GM18873 (cell line): Measurements from ENCODE around the gene XRCC4.

Source experiments
- ATAC-seq: cut with Tn5 transposase; IDR thresholded peaks from one replicate; pipeline ENCODE4 v1.9.1; 2021; ENCODE audit warnings: mild to moderate bottlenecking, moderate library complexity, moderate number of reproducible peaks; ENCODE audit not compliant: unreplicated experiment, low FRiP score

The XRCC4 gene

GRCh38 chr5:83169571-83170337 is 92.4 kb downstream of the XRCC4 start:
- ATAC-seq = no peak

DNA sequence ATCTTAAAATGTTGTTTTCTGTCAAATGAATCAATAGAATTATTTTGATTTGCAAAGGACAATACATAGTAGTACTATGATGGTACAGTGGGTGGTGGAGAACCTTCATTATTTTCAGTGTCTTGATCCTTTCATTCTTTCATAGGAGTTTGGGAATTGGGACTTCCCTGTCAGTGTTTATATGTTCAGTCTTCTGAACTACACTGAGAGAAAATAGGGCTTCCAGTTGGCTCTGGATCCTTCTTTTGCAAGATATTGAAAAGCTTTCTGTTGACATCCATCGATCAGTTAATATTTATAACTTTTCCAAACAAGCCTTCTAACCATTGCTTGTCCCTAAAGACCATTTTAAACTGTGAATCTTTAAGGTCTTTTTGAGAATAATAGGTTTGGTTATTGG is 94.7 kb downstream of the XRCC4 start:
- no peak for ATAC-seq

DNA sequence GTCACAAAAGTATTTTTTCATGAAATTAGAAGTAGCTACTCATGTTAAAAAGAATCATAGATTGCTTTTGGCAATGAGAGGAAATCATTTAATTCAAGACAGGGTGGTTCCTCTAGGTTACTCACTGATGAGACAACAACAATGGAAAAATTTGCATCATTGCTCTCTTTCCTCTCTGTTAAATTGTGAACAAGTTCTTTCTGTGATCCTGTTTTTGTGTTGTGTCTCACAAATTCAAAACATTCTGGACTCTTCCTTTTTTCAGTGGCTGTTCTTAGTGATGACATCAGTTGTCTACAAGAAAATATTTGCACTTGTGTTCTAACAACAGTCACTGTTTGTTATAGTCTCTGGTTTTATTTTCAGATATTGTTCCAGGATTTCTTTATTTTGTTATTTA is 95.3 kb downstream of the XRCC4 start:
- no peak for ATAC-seq

DNA sequence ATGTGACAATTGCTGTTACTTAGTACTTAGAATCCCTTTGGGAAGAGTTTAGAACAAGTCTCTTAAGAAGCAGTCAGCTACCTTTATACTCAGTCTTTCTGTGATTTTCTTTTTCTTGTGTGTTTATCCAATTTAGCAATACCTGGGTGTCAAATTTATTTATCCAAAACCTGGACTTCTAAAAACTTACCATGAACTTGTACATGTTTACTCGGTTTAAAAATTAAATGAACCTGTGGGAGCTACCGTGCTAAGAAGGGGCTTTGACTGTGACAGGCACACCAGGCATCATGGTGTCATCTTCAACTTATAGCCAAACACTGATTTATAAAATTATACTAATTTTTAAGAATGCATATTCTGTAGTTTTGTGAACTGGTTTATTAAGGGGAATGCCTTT is 96.5 kb downstream of the XRCC4 start:
- no peak for ATAC-seq

GRCh38 chr5:83177803-83178202 is 100.5 kb downstream of the XRCC4 start:
- ATAC-seq = no peak

DNA sequence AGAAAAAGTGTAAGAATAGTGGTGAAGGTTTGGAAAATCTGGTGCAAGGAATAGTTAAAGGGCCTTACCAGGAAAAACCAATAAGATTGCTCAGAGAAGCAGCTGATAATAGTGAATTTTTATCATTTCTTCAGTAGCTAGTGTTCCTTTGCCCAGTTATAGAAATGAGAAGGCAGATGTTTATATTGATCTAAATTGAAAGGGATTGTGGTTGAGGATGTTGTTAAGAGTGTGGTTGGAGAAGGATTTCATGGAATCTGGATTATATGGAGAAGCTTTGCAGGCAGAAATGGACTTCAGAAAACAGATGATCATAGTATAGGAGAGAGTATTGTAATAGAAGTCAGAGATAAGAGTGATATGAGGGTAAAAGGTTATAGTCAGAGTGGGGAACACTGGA is 102.6 kb downstream of the XRCC4 start:
- ATAC-seq = no peak

DNA sequence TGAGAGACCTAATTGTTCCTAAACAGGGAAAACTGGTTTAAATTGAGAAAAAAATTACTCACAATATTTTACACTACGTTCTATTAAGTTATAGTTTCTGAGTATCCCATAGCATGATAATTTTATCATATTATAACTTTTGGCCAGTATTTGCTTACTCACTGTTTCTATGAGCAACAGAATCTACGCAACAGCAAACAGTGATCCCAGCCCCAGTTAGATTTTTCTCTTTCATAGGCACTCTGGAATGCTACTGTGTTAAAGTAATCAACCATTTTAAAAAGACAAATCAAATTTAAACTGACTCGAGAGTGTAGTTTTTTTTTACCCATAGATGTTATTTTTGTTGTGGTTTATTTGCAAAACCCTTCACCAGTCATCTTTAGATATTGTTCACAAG is 107.2 kb downstream of the XRCC4 start:
- ATAC-seq = no peak

- no peak for ATAC-seq
Measured at GRCh38 chr5:83192947-83193346, 115.6 kb downstream of the XRCC4 start.

DNA sequence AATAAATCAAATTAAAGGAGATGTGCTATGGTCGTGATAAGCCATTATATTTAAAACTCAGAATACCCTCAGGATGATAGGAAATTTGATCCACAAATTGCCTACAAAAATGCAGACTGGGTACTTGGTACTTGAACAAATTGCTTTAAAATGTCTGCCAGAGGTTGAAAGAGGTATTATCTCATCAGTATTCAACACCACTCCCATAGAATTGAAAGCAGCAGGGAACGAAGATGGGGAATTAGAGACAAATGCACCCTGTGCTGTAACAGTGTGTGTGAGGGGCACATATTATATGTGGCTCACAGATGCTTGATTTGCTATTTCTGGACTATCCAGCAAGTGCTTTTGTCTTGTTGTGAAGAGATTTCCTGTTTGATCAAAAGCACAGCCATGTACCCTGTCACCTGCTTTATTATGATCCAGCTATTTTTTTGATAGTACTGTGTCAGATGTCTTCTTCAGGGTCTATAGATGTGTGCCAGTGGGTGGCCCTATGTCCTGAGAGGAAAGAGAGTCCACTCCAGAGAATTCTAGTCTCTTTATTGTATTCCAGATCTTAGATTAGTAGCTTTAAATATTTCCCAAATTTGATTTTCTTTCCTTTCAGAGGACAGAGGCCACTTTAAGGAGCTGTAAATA is 120.1 kb downstream of the XRCC4 start:
- no peak for ATAC-seq

- ATAC-seq = no peak
Measured at GRCh38 chr5:83199126-83199525, 121.8 kb downstream of the XRCC4 start.

DNA sequence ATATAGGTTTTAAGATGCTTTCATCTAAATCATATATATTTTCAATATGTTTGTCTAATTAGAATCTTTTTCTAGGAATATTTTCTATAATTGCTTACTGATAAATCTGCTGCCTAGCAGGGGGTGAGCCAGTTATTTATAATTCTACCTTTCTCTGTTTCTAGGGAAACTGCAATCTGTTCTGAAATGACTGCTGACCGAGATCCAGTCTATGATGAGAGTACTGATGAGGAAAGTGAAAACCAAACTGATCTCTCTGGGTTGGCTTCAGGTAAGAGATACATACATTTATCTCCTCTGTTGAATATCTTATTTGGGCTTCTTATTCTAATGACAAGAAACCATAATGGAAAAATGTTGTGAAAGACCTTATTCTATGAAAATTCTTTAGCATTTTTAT is 127.3 kb downstream of the XRCC4 start:
- ATAC-seq = peak; percentile 59

DNA sequence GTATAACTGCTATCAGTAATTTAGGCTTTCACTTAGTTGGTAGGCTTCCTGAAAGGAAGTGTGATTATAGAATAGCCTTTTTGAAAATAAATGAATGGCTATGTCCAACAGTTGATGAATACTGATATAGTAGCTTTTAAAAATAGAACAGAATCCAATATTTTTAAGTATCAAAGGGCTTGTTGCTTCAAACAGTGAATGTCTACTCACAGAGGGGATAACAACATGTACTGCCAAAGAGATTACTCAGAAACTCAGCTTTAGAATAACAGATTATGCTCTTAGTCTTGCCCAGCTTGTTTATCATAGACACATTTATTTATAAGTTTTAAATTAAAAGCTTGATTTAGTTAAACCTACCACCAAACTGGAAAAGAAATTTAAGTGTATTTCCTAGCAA is 132.6 kb downstream of the XRCC4 start:
- ATAC-seq = no peak

GRCh38 chr5:83219077-83219476 is 141.7 kb downstream of the XRCC4 start:
- no peak for ATAC-seq

- no peak for ATAC-seq
Measured at GRCh38 chr5:83219495-83219894, 142.1 kb downstream of the XRCC4 start.

DNA sequence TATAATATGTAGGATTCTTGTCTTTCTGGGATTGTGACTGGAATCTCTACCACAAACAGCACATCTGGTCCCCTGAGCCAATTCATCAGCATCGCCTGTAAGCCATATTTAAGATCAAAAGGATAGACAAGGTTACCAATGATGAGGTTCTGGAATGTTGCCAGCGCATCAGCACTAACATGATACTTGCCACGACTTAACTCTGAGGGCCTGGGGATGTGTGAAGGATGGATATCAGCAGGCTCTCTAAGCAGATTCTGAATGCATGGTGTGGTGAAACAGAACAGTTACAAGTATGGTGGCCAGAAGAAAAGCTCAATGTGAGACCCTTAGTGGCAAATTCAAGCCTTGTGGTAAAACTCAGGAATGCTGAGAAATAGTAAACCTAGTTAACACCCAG is 143.0 kb downstream of the XRCC4 start:
- no peak for ATAC-seq

GRCh38 chr5:83222906-83223305 is 145.6 kb downstream of the XRCC4 start:
- no peak for ATAC-seq

DNA sequence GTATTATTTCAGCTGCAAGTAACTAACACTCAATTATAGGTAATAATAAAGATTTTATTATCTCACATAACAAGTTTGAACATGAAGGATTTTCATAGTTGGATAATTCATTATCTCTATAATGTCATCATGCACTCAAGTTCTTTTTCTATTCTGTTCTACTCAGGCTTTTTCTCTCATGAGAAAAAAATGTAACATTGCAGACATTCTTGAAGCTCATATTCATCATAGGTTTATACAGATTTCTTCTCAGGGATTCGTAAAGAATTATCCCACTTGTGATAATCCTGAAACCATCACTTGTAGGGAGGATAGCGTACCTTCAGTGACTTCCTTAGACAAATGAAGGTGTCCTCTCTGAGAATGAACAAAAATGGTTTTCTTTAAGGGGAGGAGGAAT is 150.3 kb downstream of the XRCC4 start:
- ATAC-seq = no peak

DNA sequence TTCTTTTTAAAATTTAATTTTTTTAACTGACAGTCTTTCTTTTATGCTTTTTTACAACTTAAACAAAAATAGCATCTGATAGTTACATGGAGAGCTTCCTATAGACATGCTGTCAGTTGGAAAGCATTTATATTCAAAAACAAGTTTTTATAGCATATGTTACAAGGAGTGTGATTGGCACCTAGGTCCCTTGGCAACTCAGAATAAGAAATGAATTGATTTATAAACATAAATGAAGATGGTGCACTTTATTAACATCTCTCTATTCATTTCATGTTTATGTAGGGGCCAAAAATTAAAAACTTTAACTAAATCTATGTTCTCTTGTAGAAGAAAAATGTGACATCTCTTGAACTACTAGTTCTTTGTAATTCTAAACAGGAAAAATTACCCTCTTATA is 153.2 kb downstream of the XRCC4 start:
- ATAC-seq = no peak

- ATAC-seq = no peak
Measured at GRCh38 chr5:83244516-83244915, 167.2 kb downstream of the XRCC4 start.

DNA sequence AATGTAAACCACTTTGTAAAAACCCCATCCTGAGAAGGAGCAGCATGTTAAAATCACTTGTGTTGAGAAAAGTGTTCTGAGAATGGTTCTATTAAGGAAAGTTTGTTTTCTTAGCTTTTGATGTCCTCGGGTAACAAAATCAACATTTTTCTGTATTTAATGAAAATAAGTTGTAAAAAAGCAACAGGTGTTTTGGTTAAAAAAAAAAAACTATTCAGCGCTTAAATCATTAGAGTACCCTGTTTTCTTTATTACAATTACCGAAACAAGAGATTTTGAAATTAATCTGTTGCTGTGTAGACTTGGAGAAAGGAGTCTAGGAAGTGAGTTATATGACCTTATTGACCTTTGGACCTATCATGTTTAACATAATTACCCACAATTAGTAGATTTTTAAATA is 167.7 kb downstream of the XRCC4 start:
- no peak for ATAC-seq

DNA sequence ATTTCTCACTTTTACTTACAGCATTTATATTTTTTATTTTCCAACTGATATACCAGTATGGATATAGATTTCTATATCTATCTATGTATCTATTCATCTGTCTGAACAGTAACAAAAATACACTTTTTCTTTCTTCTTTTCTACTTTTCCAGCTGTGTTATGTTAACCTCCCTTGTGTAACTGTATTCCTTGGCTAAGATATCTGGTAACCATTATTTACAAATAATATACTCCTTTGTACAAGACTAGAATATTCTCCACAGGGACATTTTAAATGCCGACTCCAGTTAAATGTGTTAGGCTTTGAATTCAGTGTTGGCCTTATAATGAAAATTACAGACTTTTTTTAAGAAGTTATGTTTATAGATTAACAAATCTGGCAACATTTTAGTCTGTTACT is 168.7 kb downstream of the XRCC4 start:
- no peak for ATAC-seq

DNA sequence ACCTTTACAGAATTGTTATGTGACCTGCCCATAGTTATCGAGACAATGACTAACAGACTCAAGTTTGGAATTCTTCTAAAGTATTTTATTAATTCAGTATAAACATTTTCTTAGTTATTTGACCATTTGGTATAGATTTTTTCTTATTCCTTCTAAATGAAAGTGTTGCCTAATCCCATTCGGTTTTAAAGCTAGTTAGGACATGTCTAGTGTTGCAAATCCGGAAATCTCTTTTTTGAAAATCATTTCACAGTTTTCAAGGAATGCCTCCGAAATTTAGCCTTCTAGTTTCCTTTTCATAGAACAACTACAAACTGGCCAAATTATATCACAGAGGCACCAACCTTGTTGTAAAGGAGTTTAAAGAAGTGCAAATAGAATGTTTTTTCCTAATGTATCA is 171.8 kb downstream of the XRCC4 start:
- ATAC-seq = no peak
